ENCODE data around the gene ZNF511. TPM values are rescaled to one million over a fixed set of nuclear protein-coding genes. Genes with fewer than 3 reads are reported as not detected.
A peak's percentile ranks its signal among the peaks of the same experiment; 100 is the strongest.

ZNF511 gene
- total and polyA plus RNA-seq, 10 donors: 26.3 to 50.6 (median 30.5) TPM

- no peak overlapping the region for H3K27ac ChIP-seq
- H3K36me3 ChIP-seq: peaks cover 0 to 74% (median 67%) of the 10 kb centered on the region in 6 donors
- DNase-seq: peak; percentile 79
- no peak overlapping the region for H3K4me3 ChIP-seq
- H3K27me3 ChIP-seq (replicated peaks in 1 of 7): peaks cover 0 to 23% (median 7%) of the 10 kb centered on the region in 7 donors
- 83 to 91% (median 88%) methylated on average over 24 to 35 of the region's 35 CpGs for whole genome bisulfite sequencing, 5 donors
- H3K4me1 ChIP-seq: peaks cover 4 to 41% (median 28%) of the 10 kb centered on the region in 6 donors
- no peaks in the 10 kb centered on the region for H3K9me3 ChIP-seq
- intact Hi-C loops (cut with DNase I; ENCODE audit: low total_unique reads): no loop called here
- no peak for TF ChIP-seq POLR2A (IDR thresholded peaks at IDR 0.05)
Measured at GRCh38 chr10:133271521-133272300, 37.0 kb upstream of the ZNF511 start.

- H3K36me3 ChIP-seq: peaks cover 0 to 67% (median 62%) of the 10 kb centered on the region in 6 donors
- no peak overlapping the region for H3K4me3 ChIP-seq
- peaks cover 5 to 48% (median 35%) of the 10 kb centered on the region in 6 donors for H3K4me1 ChIP-seq
- no peaks in the 10 kb centered on the region for H3K9me3 ChIP-seq
- TF ChIP-seq CTCF (IDR thresholded peaks at IDR 0.05 in 8 of 11, conservative IDR thresholded peaks at IDR 0.05 in 3 of 11): no peak
- TF ChIP-seq POLR2A (IDR thresholded peaks at IDR 0.05): no peak
- TF ChIP-seq POLR2AphosphoS5 (IDR thresholded peaks at IDR 0.05): no peak
- peaks cover 0 to 30% (median 7%) of the 10 kb centered on the region in 7 donors for H3K27me3 ChIP-seq (replicated peaks in 1 of 7)
- intact Hi-C loops (cut with DNase I; ENCODE audit: low total_unique reads): no loop called here
- H3K27ac ChIP-seq: no peak overlapping the region
- WGBS, 5 donors: 80 to 91% (median 88%) methylated on average over 24 to 29 of the region's 29 CpGs
- DNase-seq: peak; percentile 78
Measured at GRCh38 chr10:133272301-133272963, 36.3 kb upstream of the ZNF511 start.

GRCh38 chr10:133272964-133273420 lies 35.7 kb upstream of the ZNF511 start:
- intact Hi-C loops (cut with DNase I; ENCODE audit: low total_unique reads): no loop called here

More at GRCh38 chr10:133272964-133273420, 35.7 kb upstream of the ZNF511 start:
- Histone ChIP-seq H3K9me3 (no peaks in the 10 kb centered on the region), H3K27me3 (replicated peaks in 1 of 7) (peaks cover 0 to 32% (median 7%) of the 10 kb centered on the region in 7 donors), H3K36me3 (peaks cover 0 to 61% (median 57%) of the 10 kb centered on the region in 6 donors), H3K27ac (no peak overlapping the region), H3K4me3 (no peak overlapping the region), H3K4me1 (peaks cover 8 to 53% (median 41%) of the 10 kb centered on the region in 6 donors)
- TF ChIP-seq POLR2AphosphoS5 (IDR thresholded peaks at IDR 0.05) (peak in 1 of 3 donors; percentile 6), POLR2A (IDR thresholded peaks at IDR 0.05) (no peak), CTCF (IDR thresholded peaks at IDR 0.05 in 8 of 11, conservative IDR thresholded peaks at IDR 0.05 in 3 of 11) (no peak)
- WGBS, 5 donors: 90 to 95% (median 92%) methylated on average over 17 to 25 of the region's 25 CpGs
- peak; percentile 80 for DNase-seq
